Activated naive CD4-positive, alpha-beta T cell treated with anti-CD3 and anti-CD28 coated beads, Interleukin-2, amount 10 ng/mL, durations not matched to agents 5 hours and 36 hours (primary cell): ENCODE results near the gene RRN3. TPM values are rescaled to one million over a fixed set of nuclear protein-coding genes. Genes with fewer than 3 reads are reported as not detected.

ENCODE experiments used
- microRNA-seq: library from miRNA; unstranded; fragments of <30 nt; microRNA quantifications from one replicate; pipeline ENCODE4 v1.2.0, GENCODE V29; 2022; ENCODE audit warnings: borderline microRNAs expressed, borderline replicate concordance
- total RNA-seq, 2 experiments: library from RNA; stranded (reverse); gene quantifications; one replicate each; pipeline ENCODE4 v1.2.3, GENCODE V29; 2021

RRN3 gene
- 10 to 100 TPM; 24.6 to 25.3 TPM for total RNA-seq

GRCh38 chr16:15093955-15094827, at the start of gene RRN3:
RRN3 (minus strand) TSS chr16:15094272; CDS start chr16:15094233, 39 bp downstream.

Small RNA genes lying within 50 kb of the gene (microRNA-seq; reads per million reads assigned to microRNA genes)
- gene MIR1972-1 (not detected), gene MIR6511B2 (not detected)

Other genes with a start within 250 kb of the RRN3 start
- gene NPIPA1, start 156.8 kb downstream of the RRN3 start, total RNA-seq, result 10 to 100 TPM; 82.2 to 85.9 TPM
- gene PDXDC1, start 119.2 kb downstream of the RRN3 start, total RNA-seq, result 10 to 100 TPM; 52.6 to 54.9 TPM
- 10 to 100 TPM; 50.0 to 50.5 TPM for gene NTAN1, start 38.2 kb downstream of the RRN3 start, total RNA-seq